HL-60 (cell line): Measurements from ENCODE around the gene CCDC39.

Source experiments
- SPI1 ChIP-seq: IDR thresholded peaks from 2 replicates; pipeline ENCODE4 v1.6.1; 2012; ENCODE audit warnings: low read depth, mild to moderate bottlenecking, borderline replicate concordance
- TF ChIP-seq, protein P1 (sequence below): IDR thresholded peaks from one replicate; pipeline ENCODE4 v1.5.1; 2011; ENCODE audit warnings: low read length, control low read depth, inconsistent platforms; ENCODE audit not compliant: insufficient read depth
- TF ChIP-seq, protein P2 (sequence below): IDR thresholded peaks from 2 replicates; pipeline ENCODE4 v1.6.1; 2012; ENCODE audit warnings: low read depth; ENCODE audit not compliant: insufficient replicate concordance

DNA sequence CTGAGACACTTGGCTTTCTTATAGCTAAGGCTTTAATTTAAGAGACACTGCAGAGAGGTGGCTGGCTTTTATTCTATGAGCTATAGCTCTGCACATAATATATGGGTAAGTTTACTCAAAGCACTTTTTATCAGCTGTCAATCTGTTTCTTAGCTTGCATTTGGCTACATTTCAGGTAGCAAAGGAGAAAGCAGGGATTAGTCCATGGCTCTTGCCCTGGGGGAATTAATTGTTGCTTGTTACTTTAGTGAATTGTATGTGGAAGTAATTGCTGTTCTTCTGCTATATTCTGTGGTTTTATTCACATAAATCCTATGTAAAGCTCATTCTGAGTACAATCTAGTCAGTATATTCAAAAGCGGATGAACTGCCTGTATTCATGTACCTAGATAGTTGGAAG is 14.4 kb upstream of the CCDC39 start:
- TF ChIP-seq SPI1 = no peak
- TF ChIP-seq, protein P1, sequence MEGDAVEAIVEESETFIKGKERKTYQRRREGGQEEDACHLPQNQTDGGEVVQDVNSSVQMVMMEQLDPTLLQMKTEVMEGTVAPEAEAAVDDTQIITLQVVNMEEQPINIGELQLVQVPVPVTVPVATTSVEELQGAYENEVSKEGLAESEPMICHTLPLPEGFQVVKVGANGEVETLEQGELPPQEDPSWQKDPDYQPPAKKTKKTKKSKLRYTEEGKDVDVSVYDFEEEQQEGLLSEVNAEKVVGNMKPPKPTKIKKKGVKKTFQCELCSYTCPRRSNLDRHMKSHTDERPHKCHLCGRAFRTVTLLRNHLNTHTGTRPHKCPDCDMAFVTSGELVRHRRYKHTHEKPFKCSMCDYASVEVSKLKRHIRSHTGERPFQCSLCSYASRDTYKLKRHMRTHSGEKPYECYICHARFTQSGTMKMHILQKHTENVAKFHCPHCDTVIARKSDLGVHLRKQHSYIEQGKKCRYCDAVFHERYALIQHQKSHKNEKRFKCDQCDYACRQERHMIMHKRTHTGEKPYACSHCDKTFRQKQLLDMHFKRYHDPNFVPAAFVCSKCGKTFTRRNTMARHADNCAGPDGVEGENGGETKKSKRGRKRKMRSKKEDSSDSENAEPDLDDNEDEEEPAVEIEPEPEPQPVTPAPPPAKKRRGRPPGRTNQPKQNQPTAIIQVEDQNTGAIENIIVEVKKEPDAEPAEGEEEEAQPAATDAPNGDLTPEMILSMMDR = no peak
- TF ChIP-seq, protein P2, sequence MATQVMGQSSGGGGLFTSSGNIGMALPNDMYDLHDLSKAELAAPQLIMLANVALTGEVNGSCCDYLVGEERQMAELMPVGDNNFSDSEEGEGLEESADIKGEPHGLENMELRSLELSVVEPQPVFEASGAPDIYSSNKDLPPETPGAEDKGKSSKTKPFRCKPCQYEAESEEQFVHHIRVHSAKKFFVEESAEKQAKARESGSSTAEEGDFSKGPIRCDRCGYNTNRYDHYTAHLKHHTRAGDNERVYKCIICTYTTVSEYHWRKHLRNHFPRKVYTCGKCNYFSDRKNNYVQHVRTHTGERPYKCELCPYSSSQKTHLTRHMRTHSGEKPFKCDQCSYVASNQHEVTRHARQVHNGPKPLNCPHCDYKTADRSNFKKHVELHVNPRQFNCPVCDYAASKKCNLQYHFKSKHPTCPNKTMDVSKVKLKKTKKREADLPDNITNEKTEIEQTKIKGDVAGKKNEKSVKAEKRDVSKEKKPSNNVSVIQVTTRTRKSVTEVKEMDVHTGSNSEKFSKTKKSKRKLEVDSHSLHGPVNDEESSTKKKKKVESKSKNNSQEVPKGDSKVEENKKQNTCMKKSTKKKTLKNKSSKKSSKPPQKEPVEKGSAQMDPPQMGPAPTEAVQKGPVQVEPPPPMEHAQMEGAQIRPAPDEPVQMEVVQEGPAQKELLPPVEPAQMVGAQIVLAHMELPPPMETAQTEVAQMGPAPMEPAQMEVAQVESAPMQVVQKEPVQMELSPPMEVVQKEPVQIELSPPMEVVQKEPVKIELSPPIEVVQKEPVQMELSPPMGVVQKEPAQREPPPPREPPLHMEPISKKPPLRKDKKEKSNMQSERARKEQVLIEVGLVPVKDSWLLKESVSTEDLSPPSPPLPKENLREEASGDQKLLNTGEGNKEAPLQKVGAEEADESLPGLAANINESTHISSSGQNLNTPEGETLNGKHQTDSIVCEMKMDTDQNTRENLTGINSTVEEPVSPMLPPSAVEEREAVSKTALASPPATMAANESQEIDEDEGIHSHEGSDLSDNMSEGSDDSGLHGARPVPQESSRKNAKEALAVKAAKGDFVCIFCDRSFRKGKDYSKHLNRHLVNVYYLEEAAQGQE = no peak
